Measurements from ENCODE around the gene REPS2.

Gene REPS2

GRCh38 chrX:17038277-17038676 is 91.8 kb downstream of the REPS2 start:
- Histone ChIP-seq H3K9me3 (ENCODE audit: insufficient read depth, low read depth, low read length) (no peaks in the 10 kb centered on the region), H3K4me3 (ENCODE audit: low read length) (no peak overlapping the region), H3K27ac (ENCODE audit: low read depth, low read length) (no peak overlapping the region), H3K4me1 (ENCODE audit: insufficient read depth, low read length) (0 out of 2 replicates have a peak, but pooled peaks cover 3% of the 10 kb centered on the region), H3K27me3 (ENCODE audit: insufficient read depth, low read length) (no peaks in the 10 kb centered on the region), H3K9ac (ENCODE audit: low read depth, low read length) (no peak overlapping the region), H3K36me3 (ENCODE audit: insufficient read depth, low read length) (no peaks in the 10 kb centered on the region)
- 92% methylated on average over 3 of the region's 3 CpGs for WGBS

GRCh38 chrX:17038681-17039161 is 92.3 kb downstream of the REPS2 start:
- no peaks in the 10 kb centered on the region for H3K36me3 ChIP-seq (ENCODE audit: insufficient read depth, low read length)

GRCh38 chrX:17039826-17040225 is 93.4 kb downstream of the REPS2 start:
- H3K27me3 ChIP-seq (ENCODE audit: insufficient read depth, low read length) = no peaks in the 10 kb centered on the region
- no peak overlapping the region for H3K27ac ChIP-seq (ENCODE audit: low read depth, low read length)
- H3K4me3 ChIP-seq (ENCODE audit: low read length) = no peak overlapping the region
- no peak overlapping the region for H3K9ac ChIP-seq (ENCODE audit: low read depth, low read length)
- whole genome bisulfite sequencing = 92% methylated on average over 1 of the region's 1 CpG
- no peaks in the 10 kb centered on the region for H3K9me3 ChIP-seq (ENCODE audit: insufficient read depth, low read depth, low read length)
- H3K36me3 ChIP-seq (ENCODE audit: insufficient read depth, low read length) = no peaks in the 10 kb centered on the region
- 0 out of 2 replicates have a peak, but pooled peaks cover 3% of the 10 kb centered on the region for H3K4me1 ChIP-seq (ENCODE audit: insufficient read depth, low read length)

More at GRCh38 chrX:17038681-17039161, 92.3 kb downstream of the REPS2 start:
- Histone ChIP-seq H3K9ac (ENCODE audit: low read depth, low read length) (no peak overlapping the region), H3K27me3 (ENCODE audit: insufficient read depth, low read length) (no peaks in the 10 kb centered on the region), H3K9me3 (ENCODE audit: insufficient read depth, low read depth, low read length) (no peaks in the 10 kb centered on the region), H3K27ac (ENCODE audit: low read depth, low read length) (no peak overlapping the region), H3K4me3 (ENCODE audit: low read length) (no peak overlapping the region), H3K4me1 (ENCODE audit: insufficient read depth, low read length) (0 out of 2 replicates have a peak, but pooled peaks cover 3% of the 10 kb centered on the region)
- WGBS = 83% methylated on average over 7 of the region's 7 CpGs

- WGBS = 93% methylated on average over 1 of the region's 1 CpG
- Histone ChIP-seq H3K36me3 (ENCODE audit: insufficient read depth, low read length) (no peaks in the 10 kb centered on the region), H3K27ac (ENCODE audit: low read depth, low read length) (no peak overlapping the region)
Observed at GRCh38 chrX:17040711-17041110, 94.3 kb downstream of the REPS2 start.

GRCh38 chrX:17042037-17042436 is 95.6 kb downstream of the REPS2 start:
- Histone ChIP-seq H3K27ac (ENCODE audit: low read depth, low read length) (no peak overlapping the region), H3K4me3 (ENCODE audit: low read length) (no peak overlapping the region), H3K27me3 (ENCODE audit: insufficient read depth, low read length) (no peaks in the 10 kb centered on the region), H3K9ac (ENCODE audit: low read depth, low read length) (no peak overlapping the region), H3K36me3 (ENCODE audit: insufficient read depth, low read length) (no peaks in the 10 kb centered on the region), H3K9me3 (ENCODE audit: insufficient read depth, low read depth, low read length) (no peaks in the 10 kb centered on the region), H3K4me1 (ENCODE audit: insufficient read depth, low read length) (0 out of 2 replicates have a peak, but pooled peaks cover 3% of the 10 kb centered on the region)

More at GRCh38 chrX:17040711-17041110, 94.3 kb downstream of the REPS2 start:
- Histone ChIP-seq H3K4me1 (ENCODE audit: insufficient read depth, low read length) (0 out of 2 replicates have a peak, but pooled peaks cover 3% of the 10 kb centered on the region), H3K9me3 (ENCODE audit: insufficient read depth, low read depth, low read length) (no peaks in the 10 kb centered on the region), H3K27me3 (ENCODE audit: insufficient read depth, low read length) (no peaks in the 10 kb centered on the region), H3K4me3 (ENCODE audit: low read length) (no peak overlapping the region), H3K9ac (ENCODE audit: low read depth, low read length) (no peak overlapping the region)

GRCh38 chrX:17046478-17047097 is 100.1 kb downstream of the REPS2 start:
- Histone ChIP-seq H3K27me3 (ENCODE audit: insufficient read depth, low read length) (no peaks in the 10 kb centered on the region), H3K36me3 (ENCODE audit: insufficient read depth, low read length) (no peaks in the 10 kb centered on the region)

GRCh38 chrX:17047224-17047623 is 100.8 kb downstream of the REPS2 start:
- H3K27ac ChIP-seq (ENCODE audit: low read depth, low read length) = no peak overlapping the region
- no peak overlapping the region for H3K9ac ChIP-seq (ENCODE audit: low read depth, low read length)
- H3K4me1 ChIP-seq (ENCODE audit: insufficient read depth, low read length) = no peaks in the 10 kb centered on the region
- no peaks in the 10 kb centered on the region for H3K27me3 ChIP-seq (ENCODE audit: insufficient read depth, low read length)
- 71% methylated on average over 7 of the region's 7 CpGs for WGBS
- no peaks in the 10 kb centered on the region for H3K9me3 ChIP-seq (ENCODE audit: insufficient read depth, low read depth, low read length)
- no peaks in the 10 kb centered on the region for H3K36me3 ChIP-seq (ENCODE audit: insufficient read depth, low read length)
- H3K4me3 ChIP-seq (ENCODE audit: low read length) = no peak overlapping the region

More at GRCh38 chrX:17046478-17047097, 100.1 kb downstream of the REPS2 start:
- 26% methylated on average over 4 of the region's 5 CpGs for WGBS
- Histone ChIP-seq H3K4me3 (ENCODE audit: low read length) (no peak overlapping the region), H3K9me3 (ENCODE audit: insufficient read depth, low read depth, low read length) (no peaks in the 10 kb centered on the region), H3K27ac (ENCODE audit: low read depth, low read length) (no peak overlapping the region), H3K9ac (ENCODE audit: low read depth, low read length) (no peak overlapping the region), H3K4me1 (ENCODE audit: insufficient read depth, low read length) (no peaks in the 10 kb centered on the region)

- no peak overlapping the region for H3K27ac ChIP-seq (ENCODE audit: low read depth, low read length)
Observed at GRCh38 chrX:17052210-17052609, 105.8 kb downstream of the REPS2 start.

GRCh38 chrX:17052793-17053192 is 106.3 kb downstream of the REPS2 start:
- Histone ChIP-seq H3K27ac (ENCODE audit: low read depth, low read length) (no peak overlapping the region), H3K9ac (ENCODE audit: low read depth, low read length) (no peak overlapping the region), H3K4me1 (ENCODE audit: insufficient read depth, low read length) (no peaks in the 10 kb centered on the region), H3K36me3 (ENCODE audit: insufficient read depth, low read length) (no peaks in the 10 kb centered on the region), H3K9me3 (ENCODE audit: insufficient read depth, low read depth, low read length) (no peaks in the 10 kb centered on the region), H3K27me3 (ENCODE audit: insufficient read depth, low read length) (no peaks in the 10 kb centered on the region), H3K4me3 (ENCODE audit: low read length) (no peak overlapping the region)
- WGBS = no CpG with 5 or more reads among the region's 2 CpGs

More at GRCh38 chrX:17052210-17052609, 105.8 kb downstream of the REPS2 start:
- no peaks in the 10 kb centered on the region for H3K9me3 ChIP-seq (ENCODE audit: insufficient read depth, low read depth, low read length)
- no peak overlapping the region for H3K9ac ChIP-seq (ENCODE audit: low read depth, low read length)
- no peaks in the 10 kb centered on the region for H3K4me1 ChIP-seq (ENCODE audit: insufficient read depth, low read length)
- no peaks in the 10 kb centered on the region for H3K27me3 ChIP-seq (ENCODE audit: insufficient read depth, low read length)
- H3K4me3 ChIP-seq (ENCODE audit: low read length) = no peak overlapping the region
- no peaks in the 10 kb centered on the region for H3K36me3 ChIP-seq (ENCODE audit: insufficient read depth, low read length)

GRCh38 chrX:17053502-17053901 is 107.0 kb downstream of the REPS2 start:
- no peaks in the 10 kb centered on the region for H3K4me1 ChIP-seq (ENCODE audit: insufficient read depth, low read length)
- WGBS = 98% methylated on average over 5 of the region's 5 CpGs

GRCh38 chrX:17056868-17057608 is 110.6 kb downstream of the REPS2 start:
- no peaks in the 10 kb centered on the region for H3K9me3 ChIP-seq (ENCODE audit: insufficient read depth, low read depth, low read length)
- no peak overlapping the region for H3K4me3 ChIP-seq (ENCODE audit: low read length)
- H3K36me3 ChIP-seq (ENCODE audit: insufficient read depth, low read length) = no peaks in the 10 kb centered on the region
- no peak overlapping the region for H3K27ac ChIP-seq (ENCODE audit: low read depth, low read length)
- H3K27me3 ChIP-seq (ENCODE audit: insufficient read depth, low read length) = no peaks in the 10 kb centered on the region
- H3K9ac ChIP-seq (ENCODE audit: low read depth, low read length) = no peak overlapping the region
- 100% methylated on average over 2 of the region's 2 CpGs for WGBS
- no peaks in the 10 kb centered on the region for H3K4me1 ChIP-seq (ENCODE audit: insufficient read depth, low read length)

More at GRCh38 chrX:17053502-17053901, 107.0 kb downstream of the REPS2 start:
- Histone ChIP-seq H3K9ac (ENCODE audit: low read depth, low read length) (no peak overlapping the region), H3K36me3 (ENCODE audit: insufficient read depth, low read length) (no peaks in the 10 kb centered on the region), H3K9me3 (ENCODE audit: insufficient read depth, low read depth, low read length) (no peaks in the 10 kb centered on the region), H3K27me3 (ENCODE audit: insufficient read depth, low read length) (no peaks in the 10 kb centered on the region), H3K27ac (ENCODE audit: low read depth, low read length) (no peak overlapping the region), H3K4me3 (ENCODE audit: low read length) (no peak overlapping the region)

Data from HUES64 (cell line).